CD8-positive, alpha-beta memory T cell (primary cell): ENCODE results near the gene MRPS22. TPM values are rescaled to one million over a fixed set of nuclear protein-coding genes. Genes with fewer than 3 reads are reported as not detected.
A peak's percentile ranks its signal among the peaks of the same experiment; 100 is the strongest.

ENCODE experiments used
- CTCF ChIA-PET: fragments of 350-600 bp; sonication (Branson Sonifier 250); formaldehyde crosslinking; loops from one replicate; lab custom pipeline; 2021; ENCODE audit warnings: antibody characterized with exemption; lab: Charles Lee
- POLR2A ChIA-PET: fragments of 350-600 bp; sonication (Branson Sonifier 250); formaldehyde crosslinking; loops from one replicate; lab custom pipeline; 2021; ENCODE audit warnings: antibody characterized with exemption; lab: Charles Lee
- DNase-seq, 5 donors: peaks; one replicate each; pipeline versions ENCODE4 v3.0.0 to v3.0.0-alpha.2; 2020 to 2022; ENCODE audit warnings: mixed read lengths in 1 of 5
- H3K27ac ChIP-seq: one replicate; pipeline ENCODE4 v1.7.0; 2013; ENCODE audit warnings: low read depth, mild to moderate bottlenecking, low read length, moderate library complexity
- H3K27me3 ChIP-seq: 2 replicates; pipeline ENCODE4 v1.7.0; 2013; ENCODE audit warnings: low read length, mild to moderate bottlenecking; ENCODE audit not compliant: insufficient read depth, poor library complexity, severe bottlenecking
- H3K36me3 ChIP-seq: 2 replicates; pipeline ENCODE4 v1.7.0; 2013; ENCODE audit warnings: mild to moderate bottlenecking, low read length, moderate library complexity; ENCODE audit not compliant: insufficient read depth
- H3K4me1 ChIP-seq: 2 replicates; pipeline ENCODE4 v1.7.0; 2013; ENCODE audit warnings: mild to moderate bottlenecking, low read length, moderate library complexity; ENCODE audit not compliant: insufficient read depth
- H3K4me3 ChIP-seq: 2 replicates; pipeline ENCODE4 v1.7.0; 2013; ENCODE audit warnings: mild to moderate bottlenecking, low read length
- H3K9me3 ChIP-seq: 2 replicates; pipeline ENCODE4 v1.7.0; 2013; ENCODE audit warnings: mild to moderate bottlenecking, low read length
- H3K27ac Mint-ChIP-seq, 8 donors: one replicate each; pipeline ENCODE4 v1.8.0; 2020 to 2021; ENCODE audit warnings: mixed read lengths in 8 of 8, mild to moderate bottlenecking in 6 of 8, inconsistent platforms in 3 of 8, moderate library complexity in 3 of 8
- H3K27me3 Mint-ChIP-seq, 2 donors: one replicate each; pipeline ENCODE4 v1.8.0; 2020 to 2021; ENCODE audit warnings: mixed read lengths in 2 of 2, mild to moderate bottlenecking in 1 of 2, moderate library complexity in 1 of 2
- H3K36me3 Mint-ChIP-seq, 3 donors: one replicate each; pipeline ENCODE4 v1.8.0; 2020 to 2021; ENCODE audit warnings: mixed read lengths in 3 of 3, inconsistent platforms in 1 of 3, mild to moderate bottlenecking in 1 of 3
- H3K4me1 Mint-ChIP-seq, 3 donors: one replicate each; pipeline ENCODE4 v1.8.0; 2020 to 2021; ENCODE audit warnings: mixed read lengths in 3 of 3, inconsistent platforms in 1 of 3, mild to moderate bottlenecking in 1 of 3
- H3K4me3 Mint-ChIP-seq, 7 donors: one replicate each; pipeline ENCODE4 v1.8.0; 2020 to 2021; ENCODE audit warnings: mixed read lengths in 7 of 7, mild to moderate bottlenecking in 6 of 7, moderate library complexity in 4 of 7, inconsistent platforms in 2 of 7
- H3K9me3 Mint-ChIP-seq, 5 donors: one replicate each; pipeline ENCODE4 v1.8.0; 2020 to 2022; ENCODE audit warnings: mixed read lengths in 5 of 5, mild to moderate bottlenecking in 3 of 5, moderate library complexity in 2 of 5, inconsistent platforms in 1 of 5
- polyA plus RNA-seq: library from polyadenylated mRNA; unstranded; fragments of 300-500 nt; fragmentation: Illumina TruSeq; gene quantifications from one replicate; pipeline ENCODE4 v1.2.3, GENCODE V29; 2021
- total RNA-seq, 2 experiments: library from RNA; stranded (reverse); gene quantifications; one replicate each; pipeline ENCODE4 v1.2.3, GENCODE V29; 2021

MRPS22 gene
- total and polyA plus RNA-seq, 3 experiments from 2014 or later = 34.7 to 68.6 (median 66.9) TPM

- H3K27ac Mint-ChIP-seq = no peak overlapping the region
- no peak for DNase-seq
- H3K9me3 Mint-ChIP-seq = peaks cover 0 to 1% (median 0%) of the 10 kb centered on the region in 5 donors
- H3K4me3 ChIP-seq = no peak overlapping the region
- H3K36me3 Mint-ChIP-seq = no peaks in the 10 kb centered on the region
- no peaks in the 10 kb centered on the region for H3K36me3 ChIP-seq
- H3K4me3 Mint-ChIP-seq = no peak overlapping the region
- H3K27me3 Mint-ChIP-seq = peaks cover 4 to 13% of the 10 kb centered on the region in 2 donors
- no peaks in the 10 kb centered on the region for H3K27me3 ChIP-seq
- H3K4me1 ChIP-seq = no peaks in the 10 kb centered on the region
- H3K27ac ChIP-seq = no peak overlapping the region
- ChIA-PET CTCF (no interaction called here), POLR2A (no interaction called here)
- no peaks in the 10 kb centered on the region for H3K4me1 Mint-ChIP-seq
- H3K9me3 ChIP-seq = no peaks in the 10 kb centered on the region
These were observed 35.3 kb upstream of the MRPS22 start for GRCh38 chr3:139308560-139308959.

- Histone ChIP-seq H3K36me3 (no peaks in the 10 kb centered on the region), H3K27ac (no peak overlapping the region), H3K4me3 (no peak overlapping the region), H3K9me3 (no peaks in the 10 kb centered on the region), H3K27me3 (no peaks in the 10 kb centered on the region), H3K4me1 (no peaks in the 10 kb centered on the region)
- no peak for DNase-seq
- Mint-ChIP-seq H3K9me3 (peaks cover 0 to 1% (median 0%) of the 10 kb centered on the region in 5 donors), H3K27me3 (peaks cover 4 to 15% of the 10 kb centered on the region in 2 donors), H3K4me1 (no peaks in the 10 kb centered on the region), H3K4me3 (no peak overlapping the region), H3K27ac (no peak overlapping the region), H3K36me3 (no peaks in the 10 kb centered on the region)
- ChIA-PET POLR2A (no interaction called here), CTCF (no interaction called here)
These were observed 34.7 kb upstream of the MRPS22 start for GRCh38 chr3:139309061-139309591.

DNA sequence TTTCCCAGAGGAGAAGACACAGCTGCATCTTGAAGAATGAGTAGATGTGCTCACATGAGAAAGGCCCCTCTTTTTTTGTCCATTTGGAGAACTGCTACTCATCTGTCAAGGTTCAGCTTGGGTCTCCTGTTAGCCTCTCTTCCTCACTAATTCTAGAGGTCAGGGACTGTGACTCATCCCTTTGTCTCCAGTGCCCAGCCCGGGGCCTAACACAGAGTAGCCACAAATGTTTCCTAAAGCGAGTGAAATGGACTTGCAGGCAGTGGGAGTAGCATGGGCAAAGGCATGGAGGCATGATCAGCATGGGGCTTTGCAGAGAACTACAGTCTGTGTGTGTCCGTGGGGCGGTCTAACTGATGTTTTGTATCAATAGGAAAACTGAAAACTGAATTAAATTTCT is 33.9 kb upstream of the MRPS22 start:
- Histone ChIP-seq H3K4me1 (no peaks in the 10 kb centered on the region), H3K4me3 (no peak overlapping the region), H3K9me3 (no peaks in the 10 kb centered on the region), H3K27ac (no peak overlapping the region), H3K27me3 (no peaks in the 10 kb centered on the region), H3K36me3 (no peaks in the 10 kb centered on the region)
- Mint-ChIP-seq H3K27ac (no peak overlapping the region), H3K27me3 (peaks cover 9 to 22% of the 10 kb centered on the region in 2 donors), H3K36me3 (no peaks in the 10 kb centered on the region), H3K4me3 (no peak overlapping the region), H3K9me3 (peaks cover 0 to 1% (median 0%) of the 10 kb centered on the region in 5 donors), H3K4me1 (no peaks in the 10 kb centered on the region)
- no peak for DNase-seq
- ChIA-PET POLR2A (no interaction called here), CTCF (no interaction called here)

- H3K9me3 ChIP-seq = no peaks in the 10 kb centered on the region
- Mint-ChIP-seq H3K4me3 (no peak overlapping the region), H3K9me3 (peaks cover 0 to 1% (median 0%) of the 10 kb centered on the region in 5 donors), H3K27me3 (peaks cover 9 to 24% of the 10 kb centered on the region in 2 donors), H3K4me1 (no peaks in the 10 kb centered on the region), H3K36me3 (no peaks in the 10 kb centered on the region), H3K27ac (no peak overlapping the region)
- H3K4me3 ChIP-seq = no peak overlapping the region
- ChIA-PET POLR2A (no interaction called here), CTCF (no interaction called here)
- no peak for DNase-seq
- H3K4me1 ChIP-seq = no peaks in the 10 kb centered on the region
- no peak overlapping the region for H3K27ac ChIP-seq
- H3K27me3 ChIP-seq = no peaks in the 10 kb centered on the region
- H3K36me3 ChIP-seq = no peaks in the 10 kb centered on the region
These were observed 33.3 kb upstream of the MRPS22 start for GRCh38 chr3:139310474-139310933.

DNA sequence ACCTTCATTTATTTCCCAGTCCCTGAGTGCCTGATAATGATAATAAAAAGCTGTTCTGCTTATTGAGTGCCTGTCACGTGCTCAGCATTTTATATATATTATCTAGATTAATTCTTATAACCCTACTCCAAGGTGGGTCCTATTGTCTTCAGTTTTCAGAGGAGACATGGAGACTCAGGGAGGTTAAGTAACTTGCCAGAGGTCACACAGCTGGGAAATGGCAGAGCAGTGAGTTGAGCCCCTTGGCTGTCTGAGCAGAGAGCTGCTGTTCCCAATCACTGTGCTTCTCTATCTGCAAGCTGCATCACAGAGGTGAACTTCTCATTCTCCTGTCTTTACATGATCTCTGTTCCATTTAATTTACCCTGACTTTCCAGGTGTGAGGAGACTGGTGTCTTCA is 32.3 kb upstream of the MRPS22 start:
- Mint-ChIP-seq H3K9me3 (peaks cover 0 to 1% (median 0%) of the 10 kb centered on the region in 5 donors), H3K27me3 (peaks cover 11 to 32% of the 10 kb centered on the region in 2 donors), H3K36me3 (no peaks in the 10 kb centered on the region), H3K27ac (no peak overlapping the region), H3K4me3 (no peak overlapping the region), H3K4me1 (no peaks in the 10 kb centered on the region)
- no peaks in the 10 kb centered on the region for H3K27me3 ChIP-seq
- DNase-seq = no peak
- no peak overlapping the region for H3K27ac ChIP-seq
- no peaks in the 10 kb centered on the region for H3K4me1 ChIP-seq
- no peaks in the 10 kb centered on the region for H3K36me3 ChIP-seq
- CTCF ChIA-PET = no interaction called here
- POLR2A ChIA-PET = no interaction called here
- no peak overlapping the region for H3K4me3 ChIP-seq
- H3K9me3 ChIP-seq = no peaks in the 10 kb centered on the region

- CTCF ChIA-PET = interaction anchor here (1.2 kb wide), 1 partner anchor 16 kb away, joined by 3 read pairs; no protein-coding TSS in a partner anchor
- no peaks in the 10 kb centered on the region for H3K36me3 ChIP-seq
These were observed 31.4 kb upstream of the MRPS22 start for GRCh38 chr3:139312416-139312815.

DNA sequence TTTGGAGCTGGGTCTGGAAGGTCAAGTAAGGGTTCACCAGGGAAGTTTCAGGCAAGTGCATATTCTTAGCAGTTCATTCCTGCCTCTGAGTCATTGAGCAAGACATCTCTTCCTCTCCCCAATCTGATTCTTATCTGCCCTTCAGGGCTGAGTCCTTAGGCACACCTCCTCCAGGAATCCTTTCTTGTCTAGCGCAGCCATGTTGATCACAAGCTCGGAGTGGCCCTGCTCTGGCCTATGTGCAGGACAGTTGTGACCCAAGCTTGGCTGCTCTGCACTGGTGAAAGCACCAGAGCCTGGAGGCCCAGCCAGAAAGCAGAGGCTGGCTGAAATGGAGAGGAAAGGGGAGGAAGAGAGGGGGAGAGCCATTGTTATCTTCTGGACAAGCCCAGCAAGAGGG is 30.9 kb upstream of the MRPS22 start:
- H3K27me3 Mint-ChIP-seq = peaks cover 10 to 41% of the 10 kb centered on the region in 2 donors
- no peaks in the 10 kb centered on the region for H3K4me1 ChIP-seq
- no peak overlapping the region for H3K4me3 Mint-ChIP-seq
- ChIA-PET CTCF (interaction anchor here (1.2 kb wide), 1 partner anchor 17 kb away, joined by 3 read pairs; no protein-coding TSS in a partner anchor), POLR2A (no interaction called here)
- no peaks in the 10 kb centered on the region for H3K36me3 ChIP-seq
- peak overlapping the region; percentile 7 for H3K27ac ChIP-seq
- no peaks in the 10 kb centered on the region for H3K9me3 ChIP-seq
- H3K36me3 Mint-ChIP-seq = no peaks in the 10 kb centered on the region
- no peak for DNase-seq
- no peaks in the 10 kb centered on the region for H3K27me3 ChIP-seq
- no peaks in the 10 kb centered on the region for H3K4me1 Mint-ChIP-seq
- peaks cover 0 to 1% (median 0%) of the 10 kb centered on the region in 5 donors for H3K9me3 Mint-ChIP-seq
- no peak overlapping the region for H3K27ac Mint-ChIP-seq
- H3K4me3 ChIP-seq = no peak overlapping the region

More at GRCh38 chr3:139312416-139312815, 31.4 kb upstream of the MRPS22 start:
- Mint-ChIP-seq H3K27me3 (peaks cover 9 to 38% of the 10 kb centered on the region in 2 donors), H3K4me1 (no peaks in the 10 kb centered on the region), H3K36me3 (no peaks in the 10 kb centered on the region), H3K27ac (no peak overlapping the region), H3K4me3 (no peak overlapping the region), H3K9me3 (peaks cover 0 to 1% (median 0%) of the 10 kb centered on the region in 5 donors)
- POLR2A ChIA-PET = no interaction called here
- DNase-seq = no peak
- Histone ChIP-seq H3K9me3 (no peaks in the 10 kb centered on the region), H3K4me1 (no peaks in the 10 kb centered on the region), H3K4me3 (no peak overlapping the region), H3K27ac (no peak overlapping the region), H3K27me3 (no peaks in the 10 kb centered on the region)

DNA sequence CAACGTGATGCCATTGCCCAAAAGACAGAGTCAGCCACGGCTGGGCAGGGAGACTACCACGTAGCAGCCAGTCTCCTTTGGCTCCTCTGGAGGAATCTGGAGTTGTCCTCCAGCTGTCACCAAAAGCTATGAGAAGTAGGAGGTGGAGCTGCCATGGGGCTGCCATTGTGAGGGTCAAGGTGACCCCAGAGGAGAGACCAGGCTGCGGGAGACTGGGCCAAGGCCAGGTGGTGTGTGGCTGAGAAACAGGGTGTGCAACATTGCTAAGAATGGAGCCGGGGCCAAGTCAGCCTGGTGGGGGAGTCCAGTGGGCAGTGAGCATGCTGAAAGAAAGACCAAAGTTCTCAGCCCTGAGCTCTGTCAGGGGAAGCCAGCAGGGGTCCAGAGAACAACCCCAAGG is 29.9 kb upstream of the MRPS22 start:
- Histone ChIP-seq H3K27me3 (no peaks in the 10 kb centered on the region), H3K4me3 (no peak overlapping the region), H3K4me1 (no peaks in the 10 kb centered on the region), H3K9me3 (no peaks in the 10 kb centered on the region), H3K36me3 (no peaks in the 10 kb centered on the region), H3K27ac (no peak overlapping the region)
- ChIA-PET CTCF (no interaction called here), POLR2A (no interaction called here)
- Mint-ChIP-seq H3K4me1 (no peaks in the 10 kb centered on the region), H3K4me3 (no peak overlapping the region), H3K27ac (no peak overlapping the region), H3K27me3 (peaks cover 16 to 45% of the 10 kb centered on the region in 2 donors), H3K36me3 (no peaks in the 10 kb centered on the region), H3K9me3 (peaks cover 0 to 1% (median 0%) of the 10 kb centered on the region in 5 donors)
- no peak for DNase-seq
